Left ventricle myocardium inferior (tissue), 1 donor: ENCODE measurements around the gene COPS2. TPM values are rescaled to one million over a fixed set of nuclear protein-coding genes. Genes with fewer than 3 reads are reported as not detected.

Experiments
- DNase-seq: peaks from one replicate; pipeline ENCODE4 v3.0.0-alpha.2; 2020
- H3K27ac ChIP-seq: fragments of 200-600 bp; replicated peaks from 2 replicates; pipeline ENCODE4 v1.8.0; 2021
- H3K27me3 ChIP-seq: fragments of 200-600 bp; 2 replicates; pipeline ENCODE4 v1.8.0; 2021; ENCODE audit warnings: low read depth
- H3K36me3 ChIP-seq: fragments of 200-600 bp; 2 replicates; pipeline ENCODE4 v1.8.0; 2021
- H3K4me1 ChIP-seq: fragments of 200-600 bp; 2 replicates; pipeline ENCODE4 v1.8.0; 2021
- H3K4me3 ChIP-seq: fragments of 200-600 bp; 2 replicates; pipeline ENCODE4 v1.8.0; 2021; ENCODE audit warnings: mild to moderate bottlenecking, moderate library complexity
- H3K9me3 ChIP-seq: fragments of 200-600 bp; replicated peaks from 2 replicates; pipeline ENCODE4 v1.8.0; 2021
- CTCF ChIP-seq: fragments of 200-600 bp; IDR thresholded peaks from 2 replicates; pipeline ENCODE4 v1.8.0; 2021; ENCODE audit warnings: antibody characterized with exemption, mild to moderate bottlenecking, borderline replicate concordance
- intact Hi-C: fragments of 100-400 bp; cut with micrococcal nuclease; formaldehyde crosslinking; loops from one replicate; pipeline ENCODE4 v1.11.0; 2022
- total RNA-seq: library from RNA; stranded (reverse); fragmentation: NEBNext Ultra II Directional; extraction: Animal tissue kit (Norgen Biotek cat#: 25700); gene quantifications from one replicate; pipeline ENCODE4 v1.2.1, GENCODE V29; 2021
- donor health status: DM: no; HTN: yes; CAD: no; lungs with severe emphysema.

The COPS2 gene
- total RNA-seq, 1 donor from 2014 or later, result 79.5 TPM

GRCh38 chr15:49101536-49101935 lies 53.9 kb downstream of the COPS2 start:
- no peak for DNase-seq
- Histone ChIP-seq H3K27me3 (no peaks in the 10 kb centered on the region), H3K36me3 (peaks cover 6% of the 10 kb centered on the region), H3K4me1 (peaks cover 5% of the 10 kb centered on the region), H3K27ac (no peak overlapping the region), H3K4me3 (no peak overlapping the region), H3K9me3 (no peaks in the 10 kb centered on the region)
- no peak for TF ChIP-seq CTCF
- intact Hi-C loops, result no loop called here

- intact Hi-C loops, result no loop called here
- Histone ChIP-seq H3K4me1 (peaks cover 16% of the 10 kb centered on the region), H3K9me3 (no peaks in the 10 kb centered on the region), H3K36me3 (no peaks in the 10 kb centered on the region), H3K27ac (peak overlapping the region; percentile 64), H3K27me3 (no peaks in the 10 kb centered on the region), H3K4me3 (no peak overlapping the region)
- no peak for DNase-seq
- no peak for TF ChIP-seq CTCF
Measured at GRCh38 chr15:49096090-49096750, 59.2 kb downstream of the COPS2 start.

GRCh38 chr15:49094923-49095322 lies 60.5 kb downstream of the COPS2 start:
- intact Hi-C loops, result no loop called here
- Histone ChIP-seq H3K4me1 (peaks cover 16% of the 10 kb centered on the region), H3K4me3 (no peak overlapping the region), H3K27me3 (no peaks in the 10 kb centered on the region), H3K27ac (no peak overlapping the region), H3K9me3 (no peaks in the 10 kb centered on the region), H3K36me3 (no peaks in the 10 kb centered on the region)
- TF ChIP-seq CTCF, result no peak
- no peak for DNase-seq

GRCh38 chr15:49093252-49094105 lies 61.9 kb downstream of the COPS2 start:
- intact Hi-C loops, result no loop called here
- Histone ChIP-seq H3K4me3 (no peak overlapping the region), H3K9me3 (no peaks in the 10 kb centered on the region), H3K36me3 (no peaks in the 10 kb centered on the region), H3K4me1 (peaks cover 16% of the 10 kb centered on the region), H3K27ac (no peak overlapping the region), H3K27me3 (no peaks in the 10 kb centered on the region)
- no peak for TF ChIP-seq CTCF
- DNase-seq, result no peak

- Histone ChIP-seq H3K4me3 (no peak overlapping the region), H3K9me3 (no peaks in the 10 kb centered on the region), H3K4me1 (peaks cover 11% of the 10 kb centered on the region), H3K36me3 (no peaks in the 10 kb centered on the region), H3K27ac (no peak overlapping the region), H3K27me3 (no peaks in the 10 kb centered on the region)
- TF ChIP-seq CTCF, result no peak
- DNase-seq, result no peak
- intact Hi-C loops, result no loop called here
Measured at GRCh38 chr15:49088996-49089395, 66.4 kb downstream of the COPS2 start.
